Lower leg skin (tissue), 3 donors: ENCODE results near the gene NEDD8.

Experiments used
- CTCF ChIP-seq, 3 donors: fragments of 450-650 bp; IDR thresholded peaks; one replicate each; pipeline ENCODE4 v1.5.1; 2016; ENCODE audit warnings: antibody characterized with exemption in 3 of 3, mild to moderate bottlenecking in 3 of 3, moderate library complexity in 2 of 3
- POLR2A ChIP-seq, 2 donors: fragments of 450-650 bp; IDR thresholded peaks; one replicate each; pipeline ENCODE4 v1.6.1; 2016 to 2017; ENCODE audit warnings: antibody characterized with exemption in 2 of 2, mild to moderate bottlenecking in 1 of 2, moderate library complexity in 1 of 2

- TF ChIP-seq POLR2A (IDR thresholded peaks at IDR 0.05) (no peak), CTCF (IDR thresholded peaks at IDR 0.05) (no peak)
These were observed 49.1 kb downstream of the NEDD8 start for GRCh38 chr14:24183014-24183481.
